ENCODE data around the gene FFAR4.
"Not testable (repeated sequence)": the region's sequence is repeated elsewhere in the genome, so short reads cannot be mapped to it uniquely, and the experiment has no call there.

Gene FFAR4

DNA sequence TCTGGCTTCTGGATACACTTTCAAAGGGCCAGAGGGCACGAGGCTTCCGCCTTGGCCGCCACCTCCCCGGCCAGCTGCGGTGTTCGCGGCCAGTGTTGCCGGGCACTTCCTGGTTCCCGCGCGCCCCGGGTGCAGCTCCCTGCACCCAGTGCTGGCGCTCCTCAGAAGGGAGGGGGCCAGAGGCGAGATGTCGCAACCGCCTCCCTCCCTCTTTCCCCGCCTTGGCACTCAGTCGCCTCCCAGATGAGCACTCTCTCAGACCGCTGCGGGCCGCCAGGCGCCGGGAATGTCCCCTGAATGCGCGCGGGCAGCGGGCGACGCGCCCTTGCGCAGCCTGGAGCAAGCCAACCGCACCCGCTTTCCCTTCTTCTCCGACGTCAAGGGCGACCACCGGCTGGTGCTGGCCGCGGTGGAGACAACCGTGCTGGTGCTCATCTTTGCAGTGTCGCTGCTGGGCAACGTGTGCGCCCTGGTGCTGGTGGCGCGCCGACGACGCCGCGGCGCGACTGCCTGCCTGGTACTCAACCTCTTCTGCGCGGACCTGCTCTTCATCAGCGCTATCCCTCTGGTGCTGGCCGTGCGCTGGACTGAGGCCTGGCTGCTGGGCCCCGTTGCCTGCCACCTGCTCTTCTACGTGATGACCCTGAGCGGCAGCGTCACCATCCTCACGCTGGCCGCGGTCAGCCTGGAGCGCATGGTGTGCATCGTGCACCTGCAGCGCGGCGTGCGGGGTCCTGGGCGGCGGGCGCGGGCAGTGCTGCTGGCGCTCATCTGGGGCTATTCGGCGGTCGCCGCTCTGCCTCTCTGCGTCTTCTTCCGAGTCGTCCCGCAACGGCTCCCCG lies at the start of gene FFAR4:
TSS of gene FFAR4 (plus strand) at position 231 of the 842 bp plus-strand sequence. CDS start at position 287, 56 bp downstream.
- Histone ChIP-seq H3K4me1 (ENCODE audit: control insufficient read depth, insufficient read depth, low read length) (peaks cover 2% of the 10 kb centered on the region), H3K27ac (ENCODE audit: low read length) (no peak within 1 kb of the TSS), H3K36me3 (ENCODE audit: control insufficient read depth, insufficient read depth, low read length) (no peaks in the 10 kb centered on the region), H3K4me3 (ENCODE audit: low read length) (peak within 1 kb of the TSS; percentile 39; the same call in 1 of the 2 replicates), H3K27me3 (ENCODE audit: control insufficient read depth, insufficient read depth, low read length) (peaks cover 52% of the 10 kb centered on the region), H3K9me3 (ENCODE audit: control insufficient read depth, insufficient read depth, low read length) (no peaks in the 10 kb centered on the region)
- no peak for DNase-seq (ENCODE audit: low read depth, low spot score)
- no CpG with 5 or more reads among the region's 85 CpGs for WGBS (ENCODE audit: insufficient coverage, insufficient read length)

DNA sequence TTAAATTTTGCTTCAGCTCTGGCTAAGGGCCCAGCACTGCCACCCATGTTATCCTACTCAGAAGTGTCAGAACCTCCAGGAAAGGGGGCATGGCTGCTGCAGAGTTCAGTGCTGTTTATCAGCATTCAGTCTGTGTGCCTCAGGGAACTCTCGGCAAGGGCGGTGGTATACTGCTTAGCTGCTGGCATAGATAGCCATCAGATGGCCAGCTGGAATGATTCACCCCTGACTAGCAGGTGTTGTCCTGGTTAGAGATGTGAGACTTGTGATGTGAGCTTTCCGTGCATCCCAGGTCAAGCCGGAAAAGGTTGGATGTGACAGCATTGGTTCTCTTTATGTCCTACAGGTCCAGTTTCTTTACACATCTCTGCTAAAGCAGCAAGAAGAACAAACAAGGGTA lies 47.9 kb upstream of the FFAR4 start:
- no peak overlapping the region for H3K4me3 ChIP-seq (ENCODE audit: low read length)
- H3K27ac ChIP-seq (ENCODE audit: low read length): no peak overlapping the region
- no peaks in the 10 kb centered on the region for H3K4me1 ChIP-seq (ENCODE audit: control insufficient read depth, insufficient read depth, low read length)
- DNase-seq (ENCODE audit: low read depth, low spot score): no peak
- peaks cover 24% of the 10 kb centered on the region for H3K36me3 ChIP-seq (ENCODE audit: control insufficient read depth, insufficient read depth, low read length)
- no CpG with 5 or more reads among the region's 4 CpGs for WGBS (ENCODE audit: insufficient coverage, insufficient read length)
- peaks cover 2% of the 10 kb centered on the region for H3K9me3 ChIP-seq (ENCODE audit: control insufficient read depth, insufficient read depth, low read length)
- no peaks in the 10 kb centered on the region for H3K27me3 ChIP-seq (ENCODE audit: control insufficient read depth, insufficient read depth, low read length)

DNA sequence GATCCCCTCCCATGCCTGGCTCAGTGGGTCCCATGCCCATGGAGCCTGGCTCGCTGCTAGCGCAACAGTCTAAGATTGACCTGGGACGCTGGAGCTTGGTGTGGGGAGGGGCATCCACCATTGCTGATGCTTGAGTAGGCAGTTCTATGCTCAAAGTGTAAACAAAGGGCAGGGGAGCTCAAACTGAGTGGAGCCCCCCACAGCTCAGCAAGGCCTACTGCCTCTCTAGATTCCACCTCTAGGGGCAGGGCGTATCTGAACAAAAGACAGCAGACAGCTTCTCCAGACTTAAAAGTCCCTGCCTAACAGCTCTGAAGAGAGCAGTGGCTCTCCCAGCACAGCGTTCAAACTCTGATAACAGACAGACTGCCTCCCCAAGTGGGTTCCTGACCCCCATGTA lies 31.2 kb upstream of the FFAR4 start:
- H3K27me3 ChIP-seq (ENCODE audit: control insufficient read depth, insufficient read depth, low read length): no peaks in the 10 kb centered on the region
- no peak overlapping the region for H3K4me3 ChIP-seq (ENCODE audit: low read length)
- no peaks in the 10 kb centered on the region for H3K9me3 ChIP-seq (ENCODE audit: control insufficient read depth, insufficient read depth, low read length)
- no peaks in the 10 kb centered on the region for H3K4me1 ChIP-seq (ENCODE audit: control insufficient read depth, insufficient read depth, low read length)
- H3K36me3 ChIP-seq (ENCODE audit: control insufficient read depth, insufficient read depth, low read length): no peaks in the 10 kb centered on the region
- no CpG with 5 or more reads among the region's 5 CpGs for WGBS (ENCODE audit: insufficient coverage, insufficient read length)
- H3K27ac ChIP-seq (ENCODE audit: low read length): no peak overlapping the region
- no peak for DNase-seq (ENCODE audit: low read depth, low spot score)

DNA sequence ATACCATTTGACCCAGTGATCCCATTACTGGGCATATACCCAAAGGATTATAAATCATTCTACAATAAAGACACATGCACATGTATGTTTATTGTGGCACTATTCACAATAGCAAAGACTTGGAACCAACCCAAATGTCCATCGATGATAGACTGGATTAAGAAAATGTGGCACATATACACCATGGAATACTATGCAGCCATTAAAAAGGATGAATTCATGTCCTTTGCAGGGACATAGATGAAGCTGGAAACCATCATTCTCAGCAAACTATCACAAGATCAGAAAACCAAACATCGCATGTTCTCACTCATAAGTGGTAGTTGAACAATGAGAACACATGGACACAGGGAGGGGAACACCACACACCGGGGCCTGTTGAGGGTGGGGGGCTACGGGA lies 25.6 kb upstream of the FFAR4 start:
- H3K4me1 ChIP-seq (ENCODE audit: control insufficient read depth, insufficient read depth, low read length); H3K9me3 ChIP-seq (ENCODE audit: control insufficient read depth, insufficient read depth, low read length); H3K27ac ChIP-seq (ENCODE audit: low read length); H3K27me3 ChIP-seq (ENCODE audit: control insufficient read depth, insufficient read depth, low read length); H3K36me3 ChIP-seq (ENCODE audit: control insufficient read depth, insufficient read depth, low read length); DNase-seq (ENCODE audit: low read depth, low spot score); H3K4me3 ChIP-seq (ENCODE audit: low read length): not testable (repeated sequence)
- WGBS (ENCODE audit: insufficient coverage, insufficient read length): no CpG with 5 or more reads among the region's 4 CpGs

DNA sequence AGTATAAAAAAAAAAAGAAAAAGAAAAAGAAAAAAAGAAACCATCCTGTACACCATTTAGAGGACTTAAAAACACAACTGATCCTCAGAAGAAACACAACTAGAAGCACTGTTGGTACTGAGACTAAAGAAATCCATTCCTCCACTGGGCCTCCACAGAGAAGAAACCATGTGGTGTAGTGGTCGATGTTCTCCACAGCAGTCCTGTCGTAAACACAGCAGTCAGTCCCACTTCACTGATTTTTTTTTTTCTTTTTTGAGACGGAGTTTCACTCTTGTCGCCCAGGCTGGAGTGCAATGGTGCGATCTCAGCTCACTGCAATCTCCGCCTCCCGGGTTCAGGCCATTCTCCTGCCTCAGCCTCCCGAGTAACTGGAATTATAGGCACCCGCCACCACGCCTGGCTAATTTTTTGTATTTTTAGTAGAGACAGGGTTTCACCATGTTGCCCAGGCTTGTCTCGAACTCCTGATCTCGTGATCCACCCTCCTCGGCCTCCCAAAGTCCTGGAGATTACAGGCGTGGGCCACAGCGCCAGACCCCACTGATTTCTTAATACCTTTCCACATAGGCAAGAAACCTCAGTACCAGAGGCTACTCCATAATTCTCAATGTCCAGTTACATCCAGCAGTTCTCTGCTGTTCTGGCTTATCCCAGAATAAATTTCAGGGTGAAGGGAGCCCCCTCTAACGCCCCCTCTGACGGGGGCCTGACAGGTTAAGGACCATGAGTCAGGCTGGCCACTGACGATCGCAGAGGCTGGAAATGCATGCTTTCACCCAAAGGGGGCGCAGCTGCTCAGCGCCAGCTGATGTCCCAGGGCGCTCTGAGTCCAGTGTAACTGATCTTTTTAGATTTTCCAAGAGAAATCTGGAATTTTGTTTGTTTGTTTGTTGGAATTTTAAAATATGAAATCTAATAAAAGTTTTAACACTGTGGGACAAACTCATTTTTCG lies 24.8 kb upstream of the FFAR4 start:
- H3K4me3 ChIP-seq (ENCODE audit: low read length): no peak overlapping the region
- no peak for DNase-seq (ENCODE audit: low read depth, low spot score)
- 83% methylated on average over 1 of the region's 23 CpGs for WGBS (ENCODE audit: insufficient coverage, insufficient read length)

DNA sequence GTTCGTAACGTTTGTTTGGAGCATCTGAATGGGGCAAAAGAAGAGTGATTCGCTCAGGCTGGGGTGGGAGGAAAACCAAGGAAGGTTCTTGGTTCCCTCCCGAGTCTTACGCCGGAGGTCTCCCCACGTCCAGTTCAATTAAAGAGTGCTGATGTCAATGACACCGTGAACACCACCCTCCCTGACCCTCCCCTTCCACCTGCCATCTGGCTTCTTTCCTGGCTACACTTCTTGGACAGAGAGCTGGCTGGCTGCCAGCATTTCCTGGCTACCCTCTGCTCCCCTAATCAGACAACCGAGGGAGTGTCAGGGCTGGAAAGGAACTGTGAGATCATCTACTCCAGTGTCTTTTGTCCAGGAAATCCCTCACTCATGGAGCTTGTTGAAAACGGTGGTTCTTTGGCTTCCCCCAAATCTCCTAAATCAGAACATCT lies 24.1 kb upstream of the FFAR4 start:
- no peaks in the 10 kb centered on the region for H3K36me3 ChIP-seq (ENCODE audit: control insufficient read depth, insufficient read depth, low read length)
- WGBS (ENCODE audit: insufficient coverage, insufficient read length): 80% methylated on average over 1 of the region's 10 CpGs
- no peaks in the 10 kb centered on the region for H3K27me3 ChIP-seq (ENCODE audit: control insufficient read depth, insufficient read depth, low read length)
- no peak overlapping the region for H3K27ac ChIP-seq (ENCODE audit: low read length)
- no peak overlapping the region for H3K4me3 ChIP-seq (ENCODE audit: low read length)
- H3K4me1 ChIP-seq (ENCODE audit: control insufficient read depth, insufficient read depth, low read length): no peaks in the 10 kb centered on the region
- DNase-seq (ENCODE audit: low read depth, low spot score): no peak
- H3K9me3 ChIP-seq (ENCODE audit: control insufficient read depth, insufficient read depth, low read length): no peaks in the 10 kb centered on the region

More for the DNA sequence above, 24.8 kb upstream of the FFAR4 start:
- Histone ChIP-seq H3K27ac (ENCODE audit: low read length) (no peak overlapping the region), H3K27me3 (ENCODE audit: control insufficient read depth, insufficient read depth, low read length) (no peaks in the 10 kb centered on the region), H3K4me1 (ENCODE audit: control insufficient read depth, insufficient read depth, low read length) (no peaks in the 10 kb centered on the region), H3K36me3 (ENCODE audit: control insufficient read depth, insufficient read depth, low read length) (no peaks in the 10 kb centered on the region), H3K9me3 (ENCODE audit: control insufficient read depth, insufficient read depth, low read length) (no peaks in the 10 kb centered on the region)

DNA sequence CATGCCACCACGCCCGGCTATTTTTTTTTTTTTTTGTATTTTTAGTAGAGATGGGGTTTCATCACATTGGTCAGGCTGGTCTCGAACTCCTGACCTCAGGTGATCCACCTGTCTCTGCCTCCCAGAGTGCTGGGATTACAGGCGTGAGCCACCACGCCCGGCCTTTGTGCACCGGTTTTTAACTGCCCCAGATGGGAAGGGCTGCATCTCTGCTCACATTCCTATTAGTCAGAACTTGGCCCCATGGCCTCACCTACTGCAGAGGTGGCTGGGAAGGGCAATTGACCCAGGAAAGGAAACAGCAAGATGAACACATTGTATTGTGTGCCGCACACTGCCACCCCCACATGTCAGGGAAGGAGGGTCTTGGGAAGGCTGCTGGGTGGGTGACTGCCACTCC lies 19.5 kb upstream of the FFAR4 start:
- not testable (repeated sequence) for H3K4me3 ChIP-seq (ENCODE audit: low read length); H3K27me3 ChIP-seq (ENCODE audit: control insufficient read depth, insufficient read depth, low read length); H3K9me3 ChIP-seq (ENCODE audit: control insufficient read depth, insufficient read depth, low read length); H3K36me3 ChIP-seq (ENCODE audit: control insufficient read depth, insufficient read depth, low read length); H3K4me1 ChIP-seq (ENCODE audit: control insufficient read depth, insufficient read depth, low read length); H3K27ac ChIP-seq (ENCODE audit: low read length); DNase-seq (ENCODE audit: low read depth, low spot score)
- no CpG with 5 or more reads among the region's 8 CpGs for WGBS (ENCODE audit: insufficient coverage, insufficient read length)

DNA sequence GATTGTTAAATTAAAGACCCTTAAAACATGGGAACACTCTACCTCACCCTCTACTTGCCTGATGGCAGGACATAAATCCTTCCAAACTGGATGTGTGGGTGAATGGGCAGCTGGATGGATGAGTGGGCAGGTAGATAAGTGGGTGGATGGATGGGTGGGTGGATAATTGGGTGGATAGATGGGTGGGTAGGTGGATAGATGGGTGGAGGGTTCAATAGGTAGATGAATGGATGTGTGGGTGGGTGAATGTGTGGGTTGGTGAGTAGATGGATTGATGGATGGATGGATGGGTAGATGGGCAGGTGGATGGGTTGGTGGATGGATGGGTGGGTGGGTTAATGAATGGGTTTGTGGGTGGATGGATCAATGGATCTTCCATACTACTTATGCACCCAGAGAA lies 18.9 kb upstream of the FFAR4 start:
- Histone ChIP-seq H3K4me3 (ENCODE audit: low read length) (no peak overlapping the region), H3K36me3 (ENCODE audit: control insufficient read depth, insufficient read depth, low read length) (no peaks in the 10 kb centered on the region), H3K27ac (ENCODE audit: low read length) (no peak overlapping the region), H3K9me3 (ENCODE audit: control insufficient read depth, insufficient read depth, low read length) (no peaks in the 10 kb centered on the region), H3K4me1 (ENCODE audit: control insufficient read depth, insufficient read depth, low read length) (peaks cover 1% of the 10 kb centered on the region; the same call in 1 of the 2 replicates), H3K27me3 (ENCODE audit: control insufficient read depth, insufficient read depth, low read length) (no peaks in the 10 kb centered on the region)
- no peak for DNase-seq (ENCODE audit: low read depth, low spot score)

DNA sequence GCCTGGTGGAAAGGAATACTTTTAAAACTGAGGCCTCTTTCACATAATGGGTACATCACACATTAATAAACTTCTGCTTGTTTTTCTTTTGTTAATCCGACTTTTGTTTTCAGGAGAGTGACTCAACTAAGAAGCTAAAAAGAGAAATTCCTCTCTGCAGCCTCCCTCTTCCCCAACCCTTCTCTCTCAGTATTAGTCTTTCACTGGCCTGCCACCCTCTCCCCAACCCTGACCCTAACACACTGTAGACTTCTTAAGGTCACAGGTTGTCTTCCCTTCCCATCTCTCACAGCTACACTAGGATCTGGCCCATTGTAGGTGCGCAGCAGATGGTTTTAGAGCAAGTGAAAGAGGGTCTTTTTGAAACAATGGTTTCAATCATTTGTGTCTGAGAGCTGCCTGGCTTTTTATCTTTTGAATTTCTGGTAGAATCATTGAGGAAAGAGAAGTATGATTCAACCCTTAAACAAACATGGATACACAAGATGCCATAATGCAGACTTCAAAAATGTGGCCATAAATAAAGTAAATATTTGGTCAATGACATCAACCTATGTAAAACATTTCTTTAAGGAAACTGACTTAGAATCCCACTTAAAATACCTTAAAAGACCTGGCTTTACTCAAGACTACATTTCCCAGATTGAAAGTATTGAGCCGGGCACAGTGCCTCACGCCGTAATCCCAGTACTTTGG lies 17.9 kb upstream of the FFAR4 start:
- no peak overlapping the region for H3K27ac ChIP-seq (ENCODE audit: low read length)
- no peaks in the 10 kb centered on the region for H3K36me3 ChIP-seq (ENCODE audit: control insufficient read depth, insufficient read depth, low read length)
- no peak for DNase-seq (ENCODE audit: low read depth, low spot score)
- no peak overlapping the region for H3K4me3 ChIP-seq (ENCODE audit: low read length)
- peaks cover 1% of the 10 kb centered on the region; the same call in 1 of the 2 replicates for H3K4me1 ChIP-seq (ENCODE audit: control insufficient read depth, insufficient read depth, low read length)
- H3K9me3 ChIP-seq (ENCODE audit: control insufficient read depth, insufficient read depth, low read length): no peaks in the 10 kb centered on the region
- no peaks in the 10 kb centered on the region; the same call in 1 of the 2 replicates for H3K27me3 ChIP-seq (ENCODE audit: control insufficient read depth, insufficient read depth, low read length)
- WGBS (ENCODE audit: insufficient coverage, insufficient read length): no CpG with 5 or more reads among the region's 5 CpGs

DNA sequence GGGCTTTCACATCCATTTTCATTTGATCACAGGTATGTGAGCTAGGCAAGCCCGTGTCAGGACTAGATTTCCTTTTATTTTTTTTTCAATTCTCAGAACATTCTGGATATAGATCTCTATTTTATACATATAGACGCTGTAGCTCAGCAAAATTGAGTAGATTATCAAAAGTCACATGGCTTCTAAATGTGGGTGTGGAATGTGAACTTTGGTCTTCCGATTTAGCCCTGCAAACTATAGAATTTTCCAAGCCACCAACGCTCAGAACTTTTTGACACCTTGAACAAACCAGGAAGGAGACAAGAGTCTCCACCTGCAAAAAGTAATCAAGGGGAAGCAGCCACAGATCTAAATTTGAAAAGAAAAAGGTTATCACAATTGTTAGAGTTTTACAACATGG lies 15.9 kb upstream of the FFAR4 start:
- Histone ChIP-seq H3K9me3 (ENCODE audit: control insufficient read depth, insufficient read depth, low read length) (no peaks in the 10 kb centered on the region), H3K4me1 (ENCODE audit: control insufficient read depth, insufficient read depth, low read length) (peaks cover 1% of the 10 kb centered on the region; the same call in 1 of the 2 replicates), H3K4me3 (ENCODE audit: low read length) (no peak overlapping the region), H3K27ac (ENCODE audit: low read length) (no peak overlapping the region), H3K27me3 (ENCODE audit: control insufficient read depth, insufficient read depth, low read length) (no peaks in the 10 kb centered on the region; the same call in 1 of the 2 replicates), H3K36me3 (ENCODE audit: control insufficient read depth, insufficient read depth, low read length) (no peaks in the 10 kb centered on the region)
- no peak for DNase-seq (ENCODE audit: low read depth, low spot score)
- WGBS (ENCODE audit: insufficient coverage, insufficient read length): no CpG with 5 or more reads among the region's 4 CpGs
